Peyer's patch (tissue), 4 donors: ENCODE measurements around the gene ZNF526. TPM values are rescaled to one million over a fixed set of nuclear protein-coding genes. Genes with fewer than 3 reads are reported as not detected.
A peak's percentile ranks its signal among the peaks of the same experiment; 100 is the strongest.

ENCODE experiments used
- DNase-seq, 3 donors: peaks; one replicate each; pipeline ENCODE4 v3.0.0-alpha.2; 2017 to 2019
- H3K27ac ChIP-seq, 4 donors: fragments of 200-600 bp; sonication (generic); one replicate each; pipeline ENCODE4 v1.5.1; 2016 to 2019
- H3K27me3 ChIP-seq, 2 donors: fragments of 200-600 bp; sonication (generic); one replicate each; pipeline ENCODE4 v1.5.1; 2019
- H3K36me3 ChIP-seq, 3 donors: fragments of 200-600 bp; sonication (generic); one replicate each; pipeline ENCODE4 v1.5.1; 2016 to 2019
- H3K4me1 ChIP-seq, 4 donors: fragments of 200-600 bp; sonication (generic); one replicate each; pipeline ENCODE4 v1.5.1; 2016 to 2019
- H3K4me3 ChIP-seq, 4 donors: fragments of 200-600 bp; sonication (generic); 1 replicate in 3 of 4; 2 replicates in 1 of 4; pipeline ENCODE4 v1.5.1; 2016 to 2019; ENCODE audit warnings: mild to moderate bottlenecking in 1 of 4
- H3K9me3 ChIP-seq, 4 donors: fragments of 200-600 bp; sonication (generic); one replicate each; pipeline ENCODE4 v1.5.1; 2016 to 2019; ENCODE audit warnings: mild to moderate bottlenecking in 1 of 4
- POLR2A ChIP-seq, 2 donors: fragments of 450-650 bp; IDR thresholded peaks; one replicate each; pipeline ENCODE4 v1.5.1; 2017; ENCODE audit warnings: antibody characterized with exemption in 2 of 2, mild to moderate bottlenecking in 2 of 2, moderate library complexity in 2 of 2
- total RNA-seq, 4 donors: library from RNA; depleted of rRNA; stranded (reverse); fragments of >200 nt; gene quantifications; one replicate each; pipeline ENCODE4 v1.1.0, GENCODE V29; 2016
- TF ChIP-seq, protein P1 (sequence below), 6 experiments: fragments of 450-650 bp in 4 of 6; fragments of 200-600 bp in 2 of 6; sonication (generic) in 1 of 6; IDR thresholded peaks; one replicate each; pipeline ENCODE4 v1.5.1; 2017 to 2019; ENCODE audit warnings: antibody characterized with exemption in 6 of 6, mild to moderate bottlenecking in 3 of 6, moderate library complexity in 1 of 6

The ZNF526 gene
- total RNA-seq, 4 donors from 2014 or later = 9.1 to 14.0 (median 12.3) TPM

- peaks cover 3 to 26% (median 19%) of the 10 kb centered on the region in 4 donors for H3K4me1 ChIP-seq
- no peaks in the 10 kb centered on the region for H3K9me3 ChIP-seq
- peak overlapping the region; percentile 73 to 90 (median 80) for H3K4me3 ChIP-seq
- TF ChIP-seq, protein P1, sequence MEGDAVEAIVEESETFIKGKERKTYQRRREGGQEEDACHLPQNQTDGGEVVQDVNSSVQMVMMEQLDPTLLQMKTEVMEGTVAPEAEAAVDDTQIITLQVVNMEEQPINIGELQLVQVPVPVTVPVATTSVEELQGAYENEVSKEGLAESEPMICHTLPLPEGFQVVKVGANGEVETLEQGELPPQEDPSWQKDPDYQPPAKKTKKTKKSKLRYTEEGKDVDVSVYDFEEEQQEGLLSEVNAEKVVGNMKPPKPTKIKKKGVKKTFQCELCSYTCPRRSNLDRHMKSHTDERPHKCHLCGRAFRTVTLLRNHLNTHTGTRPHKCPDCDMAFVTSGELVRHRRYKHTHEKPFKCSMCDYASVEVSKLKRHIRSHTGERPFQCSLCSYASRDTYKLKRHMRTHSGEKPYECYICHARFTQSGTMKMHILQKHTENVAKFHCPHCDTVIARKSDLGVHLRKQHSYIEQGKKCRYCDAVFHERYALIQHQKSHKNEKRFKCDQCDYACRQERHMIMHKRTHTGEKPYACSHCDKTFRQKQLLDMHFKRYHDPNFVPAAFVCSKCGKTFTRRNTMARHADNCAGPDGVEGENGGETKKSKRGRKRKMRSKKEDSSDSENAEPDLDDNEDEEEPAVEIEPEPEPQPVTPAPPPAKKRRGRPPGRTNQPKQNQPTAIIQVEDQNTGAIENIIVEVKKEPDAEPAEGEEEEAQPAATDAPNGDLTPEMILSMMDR (IDR thresholded peaks at IDR 0.05) = peak in 4 of 6 experiments; percentile 5 to 21 (median 10)
- peak in 1 of 2 donors; percentile 74 for TF ChIP-seq POLR2A (IDR thresholded peaks at IDR 0.05)
- H3K36me3 ChIP-seq = peaks cover 0 to 17% (median 0%) of the 10 kb centered on the region in 3 donors
- peak; percentile 99 to 100 (median 99) for DNase-seq
- H3K27ac ChIP-seq = peak overlapping the region; percentile 98 to 100 (median 99)
- H3K27me3 ChIP-seq = no peaks in the 10 kb centered on the region
These were observed 48.1 kb downstream of the ZNF526 start for GRCh38 chr19:42268142-42268703.

DNA sequence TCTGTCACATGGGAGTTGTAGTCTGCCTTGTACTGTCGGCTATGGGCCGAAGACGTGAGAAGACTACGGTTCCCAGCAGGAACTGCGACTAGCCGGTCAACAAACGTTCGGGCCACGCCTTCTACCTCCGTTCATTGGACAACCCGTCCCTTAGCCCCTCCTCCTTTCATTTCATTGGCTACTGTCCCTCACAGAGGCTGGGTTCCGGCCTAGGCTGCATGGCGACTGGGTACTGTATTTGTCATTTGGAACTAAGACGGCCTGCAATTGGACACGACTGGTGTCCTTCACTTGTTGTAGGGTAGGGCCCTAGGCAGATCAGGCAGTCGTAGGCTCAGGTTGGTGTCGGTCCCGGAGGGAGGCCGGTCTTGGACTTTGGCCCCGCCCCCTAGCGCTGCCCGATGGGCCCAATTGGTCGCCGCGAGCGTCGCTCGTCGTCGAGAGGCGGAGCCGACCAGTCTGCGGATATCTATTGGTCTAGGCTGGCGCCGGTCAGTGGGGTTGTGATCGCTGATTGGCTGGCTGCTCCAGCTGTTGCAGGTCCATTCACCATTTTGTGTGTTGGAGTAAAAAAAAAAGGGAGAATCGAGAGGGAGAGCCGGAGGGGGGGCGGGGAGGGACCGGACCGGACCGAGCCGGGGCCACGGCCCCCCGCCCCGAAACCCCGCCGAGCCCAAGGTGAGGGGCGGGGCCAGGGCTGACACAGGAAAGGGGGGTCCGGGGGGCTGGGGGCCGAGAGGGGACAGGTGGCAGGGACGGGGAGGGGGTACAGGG, 48.8 kb downstream of the ZNF526 start, which contains the start of gene CIC:
Gene CIC (plus strand): TSS at position 549 of the 774 bp plus-strand sequence. CDS start 2,532 bp downstream, outside the sequence.
- Histone ChIP-seq H3K4me3 (peak within 1 kb of the TSS; percentile 74 to 90 (median 86)), H3K27ac (peak within 1 kb of the TSS; percentile 98 to 100 (median 99)), H3K9me3 (no peaks in the 10 kb centered on the region), H3K36me3 (peaks cover 0 to 23% (median 0%) of the 10 kb centered on the region in 3 donors), H3K27me3 (no peaks in the 10 kb centered on the region), H3K4me1 (peaks cover 3 to 26% (median 19%) of the 10 kb centered on the region in 4 donors)
- TF ChIP-seq POLR2A (IDR thresholded peaks at IDR 0.05) = peak in 1 of 2 donors; percentile 6
- TF ChIP-seq, protein P1 (IDR thresholded peaks at IDR 0.05) = no peak
- peak; percentile 99 to 100 (median 99) for DNase-seq

- Histone ChIP-seq H3K4me1 (peaks cover 3 to 26% (median 19%) of the 10 kb centered on the region in 4 donors), H3K27ac (peak overlapping the region; percentile 91 to 99 (median 94)), H3K9me3 (no peaks in the 10 kb centered on the region), H3K36me3 (peaks cover 0 to 30% (median 0%) of the 10 kb centered on the region in 3 donors), H3K4me3 (peak overlapping the region; percentile 67 to 87 (median 72)), H3K27me3 (no peaks in the 10 kb centered on the region)
- DNase-seq = peak in 1 of 3 donors; percentile 55
- no peak for TF ChIP-seq POLR2A (IDR thresholded peaks at IDR 0.05)
- TF ChIP-seq, protein P1 (IDR thresholded peaks at IDR 0.05) = no peak
These were observed 49.6 kb downstream of the ZNF526 start for GRCh38 chr19:42269478-42270345.

DNA sequence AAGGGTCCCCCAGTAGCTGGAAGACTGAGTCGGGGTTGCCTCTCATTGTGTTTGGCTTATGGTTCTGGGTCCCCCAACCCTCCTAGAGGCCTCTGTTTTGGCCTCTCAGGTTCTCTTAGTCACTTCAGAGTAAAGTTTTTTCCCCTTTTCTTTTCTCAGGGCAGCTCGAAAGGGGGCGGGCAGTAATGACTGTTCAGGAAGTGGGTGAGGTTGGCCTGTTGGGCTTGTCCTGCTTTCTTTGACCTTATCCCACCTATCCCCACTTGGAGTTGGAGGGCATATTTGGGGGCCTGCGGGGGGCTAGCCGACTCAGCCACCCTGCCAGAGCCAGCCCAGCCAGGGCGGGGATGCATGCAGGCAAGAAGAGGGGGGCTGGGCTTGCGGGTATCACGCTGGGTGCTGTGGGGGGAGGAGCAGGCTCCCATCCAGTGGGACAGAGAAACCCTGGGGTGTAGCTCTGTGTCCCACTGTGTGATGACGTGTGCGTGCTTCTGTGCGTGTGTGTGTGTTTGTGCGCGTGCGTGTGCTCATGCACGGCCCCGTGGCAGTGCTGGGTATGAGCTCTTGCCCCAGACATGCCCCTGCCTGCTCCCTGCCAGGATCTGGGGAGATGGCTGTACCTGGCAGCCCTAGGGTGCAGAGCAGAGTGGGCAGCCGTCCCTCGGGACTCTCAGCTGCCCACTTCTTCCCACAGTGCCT, 50.4 kb downstream of the ZNF526 start:
- TF ChIP-seq, protein P1 (IDR thresholded peaks at IDR 0.05) = no peak
- peak in 1 of 2 donors; percentile 36 for TF ChIP-seq POLR2A (IDR thresholded peaks at IDR 0.05)
- Histone ChIP-seq H3K27me3 (no peaks in the 10 kb centered on the region), H3K36me3 (peaks cover 0 to 37% (median 0%) of the 10 kb centered on the region in 3 donors), H3K4me3 (peak overlapping the region; percentile 67 to 87 (median 72)), H3K4me1 (peaks cover 3 to 31% (median 19%) of the 10 kb centered on the region in 4 donors), H3K27ac (peak overlapping the region; percentile 91 to 99 (median 94)), H3K9me3 (no peaks in the 10 kb centered on the region)
- DNase-seq = peak; percentile 62 to 75 (median 65)
